ENCODE measurements around the gene KIF9.

GRCh38 chr3:47293822-47294221 is 11.2 kb upstream of the KIF9 start:
- TF ChIP-seq CTCF (IDR thresholded peaks at IDR 0.05; ENCODE audit: control extremely low read depth in 1 of 3, insufficient read depth in 1 of 3, low read depth in 1 of 3, low read length in 3 of 3): no peak
- no peak for TF ChIP-seq JUN (IDR thresholded peaks at IDR 0.05; ENCODE audit: low read depth, low read length)
- TF ChIP-seq SIX5 (IDR thresholded peaks at IDR 0.05; ENCODE audit: low read depth, low read length): no peak
- no peak for TF ChIP-seq POLR2A (IDR thresholded peaks at IDR 0.05; ENCODE audit: control extremely low read depth in 1 of 2, low read depth in 2 of 2, low read length in 2 of 2)
- TF ChIP-seq EZH2 (IDR thresholded peaks at IDR 0.05; ENCODE audit: low read depth, low read length, severe bottlenecking): no peak
